ENCODE data around the gene PTPRT.

DNA sequence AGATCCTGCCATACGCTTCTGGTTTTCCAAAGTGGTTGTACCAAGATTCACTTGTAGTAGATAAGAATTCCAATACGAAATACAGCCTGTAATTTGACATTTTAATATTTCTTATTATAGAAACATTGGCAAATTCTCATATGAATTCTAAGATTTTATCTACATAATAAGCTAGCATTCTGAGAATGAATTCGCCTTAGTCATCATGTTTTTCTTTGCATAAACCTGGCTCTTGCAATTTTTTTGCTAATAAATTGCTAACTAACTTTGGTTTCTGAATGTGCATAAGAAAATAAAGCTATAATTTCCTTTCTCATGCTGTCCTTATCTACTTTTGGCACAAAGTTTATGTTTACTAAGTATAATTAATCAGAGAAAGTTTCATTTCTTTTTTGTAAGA lies 673.0 kb downstream of the PTPRT start:
- TF ChIP-seq, protein P1, sequence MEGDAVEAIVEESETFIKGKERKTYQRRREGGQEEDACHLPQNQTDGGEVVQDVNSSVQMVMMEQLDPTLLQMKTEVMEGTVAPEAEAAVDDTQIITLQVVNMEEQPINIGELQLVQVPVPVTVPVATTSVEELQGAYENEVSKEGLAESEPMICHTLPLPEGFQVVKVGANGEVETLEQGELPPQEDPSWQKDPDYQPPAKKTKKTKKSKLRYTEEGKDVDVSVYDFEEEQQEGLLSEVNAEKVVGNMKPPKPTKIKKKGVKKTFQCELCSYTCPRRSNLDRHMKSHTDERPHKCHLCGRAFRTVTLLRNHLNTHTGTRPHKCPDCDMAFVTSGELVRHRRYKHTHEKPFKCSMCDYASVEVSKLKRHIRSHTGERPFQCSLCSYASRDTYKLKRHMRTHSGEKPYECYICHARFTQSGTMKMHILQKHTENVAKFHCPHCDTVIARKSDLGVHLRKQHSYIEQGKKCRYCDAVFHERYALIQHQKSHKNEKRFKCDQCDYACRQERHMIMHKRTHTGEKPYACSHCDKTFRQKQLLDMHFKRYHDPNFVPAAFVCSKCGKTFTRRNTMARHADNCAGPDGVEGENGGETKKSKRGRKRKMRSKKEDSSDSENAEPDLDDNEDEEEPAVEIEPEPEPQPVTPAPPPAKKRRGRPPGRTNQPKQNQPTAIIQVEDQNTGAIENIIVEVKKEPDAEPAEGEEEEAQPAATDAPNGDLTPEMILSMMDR (conservative IDR thresholded peaks at IDR 0.05; ENCODE audit: low read depth, low read length), result no peak
- TF ChIP-seq POLR2A (IDR thresholded peaks at IDR 0.05; ENCODE audit: low read depth, low read length) (no peak), RFX5 (IDR thresholded peaks at IDR 0.05; ENCODE audit: low read depth, low read length) (no peak), CEBPB (IDR thresholded peaks at IDR 0.05; ENCODE audit: low read depth, low read length) (no peak), MXI1 (IDR thresholded peaks at IDR 0.05; ENCODE audit: borderline replicate concordance, low read depth, low read length) (no peak), RAD21 (IDR thresholded peaks at IDR 0.05; ENCODE audit: low read length) (no peak), CHD1 (IDR thresholded peaks at IDR 0.05; ENCODE audit: low read depth, low read length) (no peak)

All from IMR-90 (cell line).